ENCODE measurements around the gene CPM. TPM values are rescaled to one million over a fixed set of nuclear protein-coding genes. Genes with fewer than 3 reads are reported as not detected.

The CPM gene
- total RNA-seq, 1 experiment from 2014 or later = 0.89 TPM

GRCh38 chr12:68978678-68979077 is 45.7 kb upstream of the CPM start:
- ChIA-PET POLR2A (no interaction called here), CTCF (interaction anchor here (1.5 kb wide), 1 partner anchor 11 kb away, joined by 5 read pairs; no protein-coding TSS in a partner anchor)
- H3K4me3 Mint-ChIP-seq (ENCODE audit: unreplicated experiment) = no peak overlapping the region
- no peak for DNase-seq (ENCODE audit: unreplicated experiment)
- peaks cover 27% of the 10 kb centered on the region for H3K4me1 Mint-ChIP-seq (ENCODE audit: insufficient read depth, unreplicated experiment)
- no peaks in the 10 kb centered on the region for H3K36me3 Mint-ChIP-seq (ENCODE audit: insufficient read depth, unreplicated experiment)
- TF ChIP-seq, protein P1, sequence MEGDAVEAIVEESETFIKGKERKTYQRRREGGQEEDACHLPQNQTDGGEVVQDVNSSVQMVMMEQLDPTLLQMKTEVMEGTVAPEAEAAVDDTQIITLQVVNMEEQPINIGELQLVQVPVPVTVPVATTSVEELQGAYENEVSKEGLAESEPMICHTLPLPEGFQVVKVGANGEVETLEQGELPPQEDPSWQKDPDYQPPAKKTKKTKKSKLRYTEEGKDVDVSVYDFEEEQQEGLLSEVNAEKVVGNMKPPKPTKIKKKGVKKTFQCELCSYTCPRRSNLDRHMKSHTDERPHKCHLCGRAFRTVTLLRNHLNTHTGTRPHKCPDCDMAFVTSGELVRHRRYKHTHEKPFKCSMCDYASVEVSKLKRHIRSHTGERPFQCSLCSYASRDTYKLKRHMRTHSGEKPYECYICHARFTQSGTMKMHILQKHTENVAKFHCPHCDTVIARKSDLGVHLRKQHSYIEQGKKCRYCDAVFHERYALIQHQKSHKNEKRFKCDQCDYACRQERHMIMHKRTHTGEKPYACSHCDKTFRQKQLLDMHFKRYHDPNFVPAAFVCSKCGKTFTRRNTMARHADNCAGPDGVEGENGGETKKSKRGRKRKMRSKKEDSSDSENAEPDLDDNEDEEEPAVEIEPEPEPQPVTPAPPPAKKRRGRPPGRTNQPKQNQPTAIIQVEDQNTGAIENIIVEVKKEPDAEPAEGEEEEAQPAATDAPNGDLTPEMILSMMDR (IDR thresholded peaks at IDR 0.05; ENCODE audit: unreplicated experiment) = no peak
- H3K9me3 Mint-ChIP-seq (ENCODE audit: unreplicated experiment) = peaks cover 7% of the 10 kb centered on the region
- no peak overlapping the region for H3K27ac Mint-ChIP-seq (ENCODE audit: low read depth, unreplicated experiment)
- H3K27me3 Mint-ChIP-seq (ENCODE audit: insufficient read depth, unreplicated experiment) = no peaks in the 10 kb centered on the region
- no TSS peak for BruUV-seq (replicated peaks)
- intact Hi-C loops (cut with micrococcal nuclease) = no loop called here

GRCh38 chr12:68977909-68978610 is 45.1 kb upstream of the CPM start:
- no peaks in the 10 kb centered on the region for H3K27me3 Mint-ChIP-seq (ENCODE audit: insufficient read depth, unreplicated experiment)
- H3K4me1 Mint-ChIP-seq (ENCODE audit: insufficient read depth, unreplicated experiment) = peaks cover 27% of the 10 kb centered on the region
- peaks cover 3% of the 10 kb centered on the region for H3K9me3 Mint-ChIP-seq (ENCODE audit: unreplicated experiment)
- intact Hi-C loops (cut with micrococcal nuclease) = no loop called here
- ChIA-PET CTCF (interaction anchor here (0.7 kb wide), 1 partner anchor 43 kb away, joined by 3 read pairs; no protein-coding TSS in a partner anchor), POLR2A (no interaction called here)
- no peaks in the 10 kb centered on the region for H3K36me3 Mint-ChIP-seq (ENCODE audit: insufficient read depth, unreplicated experiment)
- TF ChIP-seq, protein P1 (IDR thresholded peaks at IDR 0.05; ENCODE audit: unreplicated experiment) = no peak
- BruUV-seq (replicated peaks) = no TSS peak
- no peak overlapping the region for H3K4me3 Mint-ChIP-seq (ENCODE audit: unreplicated experiment)
- no peak overlapping the region for H3K27ac Mint-ChIP-seq (ENCODE audit: low read depth, unreplicated experiment)
- no peak for DNase-seq (ENCODE audit: unreplicated experiment)

- ChIA-PET CTCF (interaction anchor here (0.7 kb wide), 1 partner anchor 44 kb away, joined by 3 read pairs; no protein-coding TSS in a partner anchor), POLR2A (no interaction called here)
- DNase-seq (ENCODE audit: unreplicated experiment) = no peak
- BruUV-seq (replicated peaks) = no TSS peak
- Mint-ChIP-seq H3K27ac (ENCODE audit: low read depth, unreplicated experiment) (no peak overlapping the region), H3K27me3 (ENCODE audit: insufficient read depth, unreplicated experiment) (no peaks in the 10 kb centered on the region), H3K9me3 (ENCODE audit: unreplicated experiment) (no peaks in the 10 kb centered on the region), H3K4me3 (ENCODE audit: unreplicated experiment) (no peak overlapping the region), H3K4me1 (ENCODE audit: insufficient read depth, unreplicated experiment) (peaks cover 32% of the 10 kb centered on the region), H3K36me3 (ENCODE audit: insufficient read depth, unreplicated experiment) (no peaks in the 10 kb centered on the region)
- intact Hi-C loops (cut with micrococcal nuclease) = no loop called here
- TF ChIP-seq, protein P1 (IDR thresholded peaks at IDR 0.05; ENCODE audit: unreplicated experiment) = no peak
Observed at GRCh38 chr12:68977335-68977734, 44.4 kb upstream of the CPM start.

GRCh38 chr12:68976395-68976841 is 43.4 kb upstream of the CPM start:
- Mint-ChIP-seq H3K9me3 (ENCODE audit: unreplicated experiment) (no peaks in the 10 kb centered on the region), H3K36me3 (ENCODE audit: insufficient read depth, unreplicated experiment) (no peaks in the 10 kb centered on the region), H3K27me3 (ENCODE audit: insufficient read depth, unreplicated experiment) (no peaks in the 10 kb centered on the region), H3K4me1 (ENCODE audit: insufficient read depth, unreplicated experiment) (peaks cover 28% of the 10 kb centered on the region), H3K27ac (ENCODE audit: low read depth, unreplicated experiment) (no peak overlapping the region), H3K4me3 (ENCODE audit: unreplicated experiment) (no peak overlapping the region)
- no peak for DNase-seq (ENCODE audit: unreplicated experiment)
- intact Hi-C loops (cut with micrococcal nuclease) = no loop called here
- no TSS peak for BruUV-seq (replicated peaks)
- TF ChIP-seq, protein P1 (IDR thresholded peaks at IDR 0.05; ENCODE audit: unreplicated experiment) = no peak
- POLR2A ChIA-PET = no interaction called here
- CTCF ChIA-PET = no interaction called here
